GM23338 (cell line): Measurements from ENCODE around the gene RXYLT1. TPM values are rescaled to one million over a fixed set of nuclear protein-coding genes. Genes with fewer than 3 reads are reported as not detected.
A peak's percentile ranks its signal among the peaks of the same experiment; 100 is the strongest.

Experiments
- ATAC-seq: fragments of 200-7000 bp; cut with Tn5 transposase; 3 replicates; pipeline ENCODE4 v1.9.1; 2020
- DNase-seq: peaks from one replicate; pipeline ENCODE4 v3.0.0-alpha.2; 2015; ENCODE audit warnings: low spot score
- H2AFZ ChIP-seq: fragments of 200-600 bp; sonication (generic); 2 replicates; pipeline ENCODE4 v1.8.0; 2016; ENCODE audit warnings: antibody characterized with exemption, mild to moderate bottlenecking, moderate library complexity
- H3F3A ChIP-seq: fragments of 200-600 bp; sonication (generic); replicated peaks from 2 replicates; pipeline ENCODE4 v1.8.0; 2017; ENCODE audit warnings: antibody characterized with exemption, mixed run types, low read depth
- H3K27ac ChIP-seq: fragments of 200-600 bp; sonication (generic); 2 replicates; pipeline ENCODE4 v1.6.1; 2016; ENCODE audit warnings: low read depth
- H3K27me3 ChIP-seq: fragments of 200-600 bp; sonication (generic); 2 replicates; pipeline ENCODE4 v1.8.0; 2016; ENCODE audit warnings: mild to moderate bottlenecking, mixed run types, moderate library complexity; ENCODE audit not compliant: insufficient read depth
- H3K36me3 ChIP-seq: fragments of 200-600 bp; sonication (generic); 2 replicates; pipeline ENCODE4 v1.8.0; 2016; ENCODE audit warnings: mild to moderate bottlenecking; ENCODE audit not compliant: insufficient read depth
- H3K4me1 ChIP-seq: fragments of 200-600 bp; sonication (generic); 2 replicates; pipeline ENCODE4 v1.8.0; 2016; ENCODE audit warnings: mild to moderate bottlenecking, moderate library complexity; ENCODE audit not compliant: insufficient read depth
- H3K4me2 ChIP-seq: fragments of 200-600 bp; sonication (generic); 2 replicates; pipeline ENCODE4 v1.7.1; 2017; ENCODE audit warnings: mixed run types
- H3K4me3 ChIP-seq: fragments of 200-600 bp; sonication (generic); 2 replicates; pipeline ENCODE4 v1.6.1; 2016; ENCODE audit warnings: mixed run types
- H3K79me2 ChIP-seq: fragments of 200-600 bp; sonication (generic); replicated peaks from 2 replicates; pipeline ENCODE4 v1.8.0; 2017; ENCODE audit warnings: mild to moderate bottlenecking; ENCODE audit not compliant: insufficient read depth
- H3K9me2 ChIP-seq: fragments of 200-600 bp; sonication (generic); 2 replicates; pipeline ENCODE4 v1.8.0; 2017; ENCODE audit not compliant: insufficient read depth
- H4K20me1 ChIP-seq: fragments of 200-600 bp; sonication (generic); replicated peaks from 2 replicates; pipeline ENCODE4 v1.8.0; 2017; ENCODE audit warnings: mild to moderate bottlenecking; ENCODE audit not compliant: insufficient read depth
- H3K27ac Mint-ChIP-seq: 2 replicates; pipeline ENCODE4 v1.8.0; 2020; ENCODE audit warnings: inconsistent platforms, mild to moderate bottlenecking, moderate library complexity, mixed read lengths
- H3K27me3 Mint-ChIP-seq: 3 replicates; pipeline ENCODE4 v1.8.0; 2022; ENCODE audit warnings: low read depth, mild to moderate bottlenecking, moderate library complexity, mixed read lengths, inconsistent platforms; ENCODE audit not compliant: insufficient read depth, poor library complexity
- H3K36me3 Mint-ChIP-seq: 3 replicates; pipeline ENCODE4 v1.8.0; 2021; ENCODE audit warnings: low read depth, mild to moderate bottlenecking, inconsistent platforms, moderate library complexity, mixed read lengths
- H3K4me1 Mint-ChIP-seq: 3 replicates; pipeline ENCODE4 v1.8.0; 2020; ENCODE audit warnings: mild to moderate bottlenecking, inconsistent platforms, mixed read lengths
- H3K4me3 Mint-ChIP-seq: 3 replicates; pipeline ENCODE4 v1.8.0; 2021; ENCODE audit warnings: moderate library complexity, mild to moderate bottlenecking, inconsistent platforms, mixed read lengths
- H3K9me3 Mint-ChIP-seq: 3 replicates; pipeline ENCODE4 v1.8.0; 2020; ENCODE audit warnings: moderate library complexity, mild to moderate bottlenecking, inconsistent platforms, mixed read lengths
- CREB1 ChIP-seq: fragments of 250-450 bp; sonication (Bioruptor Pico); IDR thresholded peaks from 2 replicates; pipeline ENCODE4 v1.5.0; 2020; ENCODE audit warnings: low read depth, mild to moderate bottlenecking, moderate library complexity
- EZH2 ChIP-seq: fragments of 200-600 bp; sonication (generic); IDR thresholded peaks from one replicate; pipeline ENCODE4 v1.8.0; 2017; ENCODE audit warnings: antibody characterized with exemption, mild to moderate bottlenecking, low read depth; ENCODE audit not compliant: unreplicated experiment
- EZH2phosphoT487 ChIP-seq: fragments of 200-600 bp; sonication (generic); IDR thresholded peaks from one replicate; pipeline ENCODE4 v1.8.1; 2018; ENCODE audit warnings: antibody characterized with exemption; ENCODE audit not compliant: unreplicated experiment
- JUNB ChIP-seq: IDR thresholded peaks from one replicate; pipeline ENCODE4 v1.6.1; 2016; ENCODE audit warnings: antibody characterized with exemption; ENCODE audit not compliant: unreplicated experiment
- NANOG ChIP-seq: IDR thresholded peaks from 2 replicates; pipeline ENCODE4 v1.6.1; 2016; ENCODE audit warnings: antibody characterized with exemption, borderline replicate concordance
- POLR2AphosphoS5 ChIP-seq: IDR thresholded peaks from 2 replicates; pipeline ENCODE4 v1.6.1; 2016; ENCODE audit warnings: antibody characterized with exemption, low read depth
- STAT1 ChIP-seq: IDR thresholded peaks from one replicate; pipeline ENCODE4 v1.6.1; 2016; ENCODE audit warnings: antibody characterized with exemption; ENCODE audit not compliant: unreplicated experiment
- ZNF114 ChIP-seq: fragments of 250-450 bp; sonication (Bioruptor Pico); IDR thresholded peaks from 2 replicates; pipeline ENCODE4 v1.5.0; 2020; ENCODE audit warnings: mild to moderate bottlenecking, moderate library complexity
- ZNF331 ChIP-seq: fragments of 250-450 bp; sonication (Bioruptor Pico); IDR thresholded peaks from 2 replicates; pipeline ENCODE4 v1.5.0; 2020; ENCODE audit warnings: low read depth, mild to moderate bottlenecking, moderate library complexity
- polyA plus RNA-seq: library from polyadenylated mRNA; unstranded; fragments of >200 nt; fragmentation: Nextera tagmentation; extraction: Ambion mirVana; gene quantifications from 2 replicates; pipeline ENCODE4 v1.2.1, GENCODE V29; 2016
- total RNA-seq: library from RNA; depleted of rRNA; stranded (reverse); fragments of >200 nt; shearing (Covaris generic); gene quantifications from 2 replicates; pipeline ENCODE4 v1.2.3, GENCODE V29; 2014
- TF ChIP-seq, protein P1 (sequence below): fragments of 250-450 bp; sonication (Bioruptor Pico); IDR thresholded peaks from 2 replicates; pipeline ENCODE4 v1.5.0; 2020; ENCODE audit warnings: mild to moderate bottlenecking, moderate library complexity
- TF ChIP-seq, protein P2 (sequence below): IDR thresholded peaks from one replicate; pipeline ENCODE4 v1.6.1; 2018; ENCODE audit warnings: antibody characterized with exemption; ENCODE audit not compliant: unreplicated experiment
- TF ChIP-seq, protein P3 (sequence below), 2 experiments: fragments of 200-600 bp in 1 of 2; sonication (generic) in 1 of 2; conservative IDR thresholded peaks; 2 replicates each; pipeline versions ENCODE4 v1.5.1 to v1.6.1; 2016 to 2017; ENCODE audit warnings: antibody characterized with exemption in 2 of 2, low read depth in 2 of 2, mild to moderate bottlenecking in 2 of 2, moderate library complexity in 1 of 2
- TF ChIP-seq, protein P4 (sequence below): IDR thresholded peaks from 2 replicates; pipeline ENCODE4 v1.6.1; 2016; ENCODE audit warnings: antibody characterized with exemption

Gene RXYLT1
- total and polyA plus RNA-seq, 2 experiments from 2014 or later: 10.1 to 11.1 TPM

DNA sequence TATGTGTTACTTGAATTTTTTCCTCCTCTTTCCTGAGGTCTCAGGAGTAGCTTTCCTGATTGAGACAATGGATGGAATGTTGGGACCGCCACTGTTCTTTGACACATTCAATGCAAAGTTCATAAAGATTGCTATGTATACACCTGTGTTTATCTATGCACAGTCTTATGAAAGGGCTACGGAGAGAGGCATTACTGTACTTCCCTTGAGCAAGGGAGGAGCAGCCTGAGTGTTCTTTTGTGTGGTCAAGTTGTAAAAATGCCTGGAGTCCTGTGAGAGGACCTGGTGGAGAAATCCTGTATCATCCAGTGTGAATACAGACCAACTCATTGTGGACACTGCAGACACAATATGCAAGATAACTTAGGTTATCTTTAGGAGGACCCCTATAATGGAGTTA, 66.0 kb downstream of the RXYLT1 start:
- Histone ChIP-seq H4K20me1 (peaks cover 4% of the 10 kb centered on the region), H3K4me3 (peak overlapping the region; percentile 99), H3K4me2 (peak overlapping the region; percentile 100), H3K27me3 (peaks cover 20% of the 10 kb centered on the region), H3K36me3 (no peaks in the 10 kb centered on the region), H3K79me2 (peaks cover 55% of the 10 kb centered on the region), H3K27ac (no peak overlapping the region), H3K4me1 (peaks cover 16% of the 10 kb centered on the region), H2AFZ (no peak overlapping the region), H3K9me2 (no peaks in the 10 kb centered on the region), H3F3A (0 out of 2 replicates have a peak, but pooled peaks cover 7% of the 10 kb centered on the region)
- ATAC-seq: no peak
- H3K27ac Mint-ChIP-seq: no peak overlapping the region
- H3K9me3 Mint-ChIP-seq: no peaks in the 10 kb centered on the region; the same call in 2 of the 3 replicates
- H3K4me1 Mint-ChIP-seq: peaks cover 21% of the 10 kb centered on the region
- no peak for TF ChIP-seq NANOG
- TF ChIP-seq, protein P1, sequence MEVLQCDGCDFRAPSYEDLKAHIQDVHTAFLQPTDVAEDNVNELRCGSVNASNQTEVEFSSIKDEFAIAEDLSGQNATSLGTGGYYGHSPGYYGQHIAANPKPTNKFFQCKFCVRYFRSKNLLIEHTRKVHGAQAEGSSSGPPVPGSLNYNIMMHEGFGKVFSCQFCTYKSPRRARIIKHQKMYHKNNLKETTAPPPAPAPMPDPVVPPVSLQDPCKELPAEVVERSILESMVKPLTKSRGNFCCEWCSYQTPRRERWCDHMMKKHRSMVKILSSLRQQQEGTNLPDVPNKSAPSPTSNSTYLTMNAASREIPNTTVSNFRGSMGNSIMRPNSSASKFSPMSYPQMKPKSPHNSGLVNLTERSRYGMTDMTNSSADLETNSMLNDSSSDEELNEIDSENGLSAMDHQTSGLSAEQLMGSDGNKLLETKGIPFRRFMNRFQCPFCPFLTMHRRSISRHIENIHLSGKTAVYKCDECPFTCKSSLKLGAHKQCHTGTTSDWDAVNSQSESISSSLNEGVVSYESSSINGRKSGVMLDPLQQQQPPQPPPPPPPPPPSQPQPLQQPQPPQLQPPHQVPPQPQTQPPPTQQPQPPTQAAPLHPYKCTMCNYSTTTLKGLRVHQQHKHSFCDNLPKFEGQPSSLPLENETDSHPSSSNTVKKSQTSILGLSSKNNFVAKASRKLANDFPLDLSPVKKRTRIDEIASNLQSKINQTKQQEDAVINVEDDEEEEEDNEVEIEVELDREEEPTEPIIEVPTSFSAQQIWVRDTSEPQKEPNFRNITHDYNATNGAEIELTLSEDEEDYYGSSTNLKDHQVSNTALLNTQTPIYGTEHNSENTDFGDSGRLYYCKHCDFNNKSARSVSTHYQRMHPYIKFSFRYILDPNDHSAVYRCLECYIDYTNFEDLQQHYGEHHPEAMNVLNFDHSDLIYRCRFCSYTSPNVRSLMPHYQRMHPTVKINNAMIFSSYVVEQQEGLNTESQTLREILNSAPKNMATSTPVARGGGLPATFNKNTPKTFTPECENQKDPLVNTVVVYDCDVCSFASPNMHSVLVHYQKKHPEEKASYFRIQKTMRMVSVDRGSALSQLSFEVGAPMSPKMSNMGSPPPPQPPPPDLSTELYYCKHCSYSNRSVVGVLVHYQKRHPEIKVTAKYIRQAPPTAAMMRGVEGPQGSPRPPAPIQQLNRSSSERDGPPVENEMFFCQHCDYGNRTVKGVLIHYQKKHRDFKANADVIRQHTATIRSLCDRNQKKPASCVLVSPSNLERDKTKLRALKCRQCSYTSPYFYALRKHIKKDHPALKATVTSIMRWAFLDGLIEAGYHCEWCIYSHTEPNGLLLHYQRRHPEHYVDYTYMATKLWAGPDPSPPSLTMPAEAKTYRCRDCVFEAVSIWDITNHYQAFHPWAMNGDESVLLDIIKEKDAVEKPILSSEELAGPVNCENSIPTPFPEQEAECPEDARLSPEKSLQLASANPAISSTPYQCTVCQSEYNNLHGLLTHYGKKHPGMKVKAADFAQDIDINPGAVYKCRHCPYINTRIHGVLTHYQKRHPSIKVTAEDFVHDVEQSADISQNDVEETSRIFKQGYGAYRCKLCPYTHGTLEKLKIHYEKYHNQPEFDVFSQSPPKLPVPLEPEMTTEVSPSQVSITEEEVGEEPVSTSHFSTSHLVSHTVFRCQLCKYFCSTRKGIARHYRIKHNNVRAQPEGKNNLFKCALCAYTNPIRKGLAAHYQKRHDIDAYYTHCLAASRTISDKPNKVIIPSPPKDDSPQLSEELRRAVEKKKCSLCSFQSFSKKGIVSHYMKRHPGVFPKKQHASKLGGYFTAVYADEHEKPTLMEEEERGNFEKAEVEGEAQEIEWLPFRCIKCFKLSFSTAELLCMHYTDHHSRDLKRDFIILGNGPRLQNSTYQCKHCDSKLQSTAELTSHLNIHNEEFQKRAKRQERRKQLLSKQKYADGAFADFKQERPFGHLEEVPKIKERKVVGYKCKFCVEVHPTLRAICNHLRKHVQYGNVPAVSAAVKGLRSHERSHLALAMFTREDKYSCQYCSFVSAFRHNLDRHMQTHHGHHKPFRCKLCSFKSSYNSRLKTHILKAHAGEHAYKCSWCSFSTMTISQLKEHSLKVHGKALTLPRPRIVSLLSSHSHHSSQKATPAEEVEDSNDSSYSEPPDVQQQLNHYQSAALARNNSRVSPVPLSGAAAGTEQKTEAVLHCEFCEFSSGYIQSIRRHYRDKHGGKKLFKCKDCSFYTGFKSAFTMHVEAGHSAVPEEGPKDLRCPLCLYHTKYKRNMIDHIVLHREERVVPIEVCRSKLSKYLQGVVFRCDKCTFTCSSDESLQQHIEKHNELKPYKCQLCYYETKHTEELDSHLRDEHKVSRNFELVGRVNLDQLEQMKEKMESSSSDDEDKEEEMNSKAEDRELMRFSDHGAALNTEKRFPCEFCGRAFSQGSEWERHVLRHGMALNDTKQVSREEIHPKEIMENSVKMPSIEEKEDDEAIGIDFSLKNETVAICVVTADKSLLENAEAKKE (CRISPR knock-in tag): no peak
- TF ChIP-seq JUNB: no peak
- TF ChIP-seq, protein P2, sequence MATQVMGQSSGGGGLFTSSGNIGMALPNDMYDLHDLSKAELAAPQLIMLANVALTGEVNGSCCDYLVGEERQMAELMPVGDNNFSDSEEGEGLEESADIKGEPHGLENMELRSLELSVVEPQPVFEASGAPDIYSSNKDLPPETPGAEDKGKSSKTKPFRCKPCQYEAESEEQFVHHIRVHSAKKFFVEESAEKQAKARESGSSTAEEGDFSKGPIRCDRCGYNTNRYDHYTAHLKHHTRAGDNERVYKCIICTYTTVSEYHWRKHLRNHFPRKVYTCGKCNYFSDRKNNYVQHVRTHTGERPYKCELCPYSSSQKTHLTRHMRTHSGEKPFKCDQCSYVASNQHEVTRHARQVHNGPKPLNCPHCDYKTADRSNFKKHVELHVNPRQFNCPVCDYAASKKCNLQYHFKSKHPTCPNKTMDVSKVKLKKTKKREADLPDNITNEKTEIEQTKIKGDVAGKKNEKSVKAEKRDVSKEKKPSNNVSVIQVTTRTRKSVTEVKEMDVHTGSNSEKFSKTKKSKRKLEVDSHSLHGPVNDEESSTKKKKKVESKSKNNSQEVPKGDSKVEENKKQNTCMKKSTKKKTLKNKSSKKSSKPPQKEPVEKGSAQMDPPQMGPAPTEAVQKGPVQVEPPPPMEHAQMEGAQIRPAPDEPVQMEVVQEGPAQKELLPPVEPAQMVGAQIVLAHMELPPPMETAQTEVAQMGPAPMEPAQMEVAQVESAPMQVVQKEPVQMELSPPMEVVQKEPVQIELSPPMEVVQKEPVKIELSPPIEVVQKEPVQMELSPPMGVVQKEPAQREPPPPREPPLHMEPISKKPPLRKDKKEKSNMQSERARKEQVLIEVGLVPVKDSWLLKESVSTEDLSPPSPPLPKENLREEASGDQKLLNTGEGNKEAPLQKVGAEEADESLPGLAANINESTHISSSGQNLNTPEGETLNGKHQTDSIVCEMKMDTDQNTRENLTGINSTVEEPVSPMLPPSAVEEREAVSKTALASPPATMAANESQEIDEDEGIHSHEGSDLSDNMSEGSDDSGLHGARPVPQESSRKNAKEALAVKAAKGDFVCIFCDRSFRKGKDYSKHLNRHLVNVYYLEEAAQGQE: no peak
- TF ChIP-seq ZNF331: no peak
- TF ChIP-seq, protein P3, sequence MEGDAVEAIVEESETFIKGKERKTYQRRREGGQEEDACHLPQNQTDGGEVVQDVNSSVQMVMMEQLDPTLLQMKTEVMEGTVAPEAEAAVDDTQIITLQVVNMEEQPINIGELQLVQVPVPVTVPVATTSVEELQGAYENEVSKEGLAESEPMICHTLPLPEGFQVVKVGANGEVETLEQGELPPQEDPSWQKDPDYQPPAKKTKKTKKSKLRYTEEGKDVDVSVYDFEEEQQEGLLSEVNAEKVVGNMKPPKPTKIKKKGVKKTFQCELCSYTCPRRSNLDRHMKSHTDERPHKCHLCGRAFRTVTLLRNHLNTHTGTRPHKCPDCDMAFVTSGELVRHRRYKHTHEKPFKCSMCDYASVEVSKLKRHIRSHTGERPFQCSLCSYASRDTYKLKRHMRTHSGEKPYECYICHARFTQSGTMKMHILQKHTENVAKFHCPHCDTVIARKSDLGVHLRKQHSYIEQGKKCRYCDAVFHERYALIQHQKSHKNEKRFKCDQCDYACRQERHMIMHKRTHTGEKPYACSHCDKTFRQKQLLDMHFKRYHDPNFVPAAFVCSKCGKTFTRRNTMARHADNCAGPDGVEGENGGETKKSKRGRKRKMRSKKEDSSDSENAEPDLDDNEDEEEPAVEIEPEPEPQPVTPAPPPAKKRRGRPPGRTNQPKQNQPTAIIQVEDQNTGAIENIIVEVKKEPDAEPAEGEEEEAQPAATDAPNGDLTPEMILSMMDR (conservative IDR thresholded peaks at IDR 0.05; ENCODE audit: low read depth in 2 of 2): no peak
- TF ChIP-seq, protein P4, sequence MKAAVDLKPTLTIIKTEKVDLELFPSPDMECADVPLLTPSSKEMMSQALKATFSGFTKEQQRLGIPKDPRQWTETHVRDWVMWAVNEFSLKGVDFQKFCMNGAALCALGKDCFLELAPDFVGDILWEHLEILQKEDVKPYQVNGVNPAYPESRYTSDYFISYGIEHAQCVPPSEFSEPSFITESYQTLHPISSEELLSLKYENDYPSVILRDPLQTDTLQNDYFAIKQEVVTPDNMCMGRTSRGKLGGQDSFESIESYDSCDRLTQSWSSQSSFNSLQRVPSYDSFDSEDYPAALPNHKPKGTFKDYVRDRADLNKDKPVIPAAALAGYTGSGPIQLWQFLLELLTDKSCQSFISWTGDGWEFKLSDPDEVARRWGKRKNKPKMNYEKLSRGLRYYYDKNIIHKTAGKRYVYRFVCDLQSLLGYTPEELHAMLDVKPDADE: no peak
- no peak for TF ChIP-seq CREB1 (CRISPR knock-in tag)
- TF ChIP-seq EZH2: no peak
- no peak for TF ChIP-seq EZH2phosphoT487
- no peak for TF ChIP-seq ZNF114
- no peak for TF ChIP-seq STAT1
- no peak for TF ChIP-seq POLR2AphosphoS5
- peak overlapping the region; percentile 95 for H3K4me3 Mint-ChIP-seq
- H3K27me3 Mint-ChIP-seq: peaks cover 8% of the 10 kb centered on the region
- no peak for DNase-seq
- peaks cover 2% of the 10 kb centered on the region; the same call in 1 of the 3 replicates for H3K36me3 Mint-ChIP-seq
